ENCODE results near the gene DTNB.

DNA sequence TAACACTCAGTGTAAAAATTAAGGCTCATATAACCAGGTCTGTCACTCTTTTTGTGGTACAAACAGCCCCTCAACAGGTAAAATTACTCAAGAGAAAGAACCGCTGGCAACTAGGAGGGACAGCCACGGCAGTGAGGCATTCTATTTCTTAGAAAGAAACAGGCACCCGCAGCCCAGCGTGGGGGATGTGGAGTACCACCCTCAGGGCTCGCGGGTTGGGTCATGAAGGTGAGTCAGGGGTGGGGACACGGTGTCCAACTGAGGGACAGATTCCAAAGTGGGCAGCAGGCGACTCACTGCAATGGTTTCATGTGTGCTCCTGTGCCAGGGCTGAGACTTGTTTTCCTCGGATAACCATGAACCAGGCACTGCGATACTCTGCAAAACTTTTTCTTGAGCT, 129.4 kb downstream of the DTNB start:
- TF ChIP-seq, protein P1, sequence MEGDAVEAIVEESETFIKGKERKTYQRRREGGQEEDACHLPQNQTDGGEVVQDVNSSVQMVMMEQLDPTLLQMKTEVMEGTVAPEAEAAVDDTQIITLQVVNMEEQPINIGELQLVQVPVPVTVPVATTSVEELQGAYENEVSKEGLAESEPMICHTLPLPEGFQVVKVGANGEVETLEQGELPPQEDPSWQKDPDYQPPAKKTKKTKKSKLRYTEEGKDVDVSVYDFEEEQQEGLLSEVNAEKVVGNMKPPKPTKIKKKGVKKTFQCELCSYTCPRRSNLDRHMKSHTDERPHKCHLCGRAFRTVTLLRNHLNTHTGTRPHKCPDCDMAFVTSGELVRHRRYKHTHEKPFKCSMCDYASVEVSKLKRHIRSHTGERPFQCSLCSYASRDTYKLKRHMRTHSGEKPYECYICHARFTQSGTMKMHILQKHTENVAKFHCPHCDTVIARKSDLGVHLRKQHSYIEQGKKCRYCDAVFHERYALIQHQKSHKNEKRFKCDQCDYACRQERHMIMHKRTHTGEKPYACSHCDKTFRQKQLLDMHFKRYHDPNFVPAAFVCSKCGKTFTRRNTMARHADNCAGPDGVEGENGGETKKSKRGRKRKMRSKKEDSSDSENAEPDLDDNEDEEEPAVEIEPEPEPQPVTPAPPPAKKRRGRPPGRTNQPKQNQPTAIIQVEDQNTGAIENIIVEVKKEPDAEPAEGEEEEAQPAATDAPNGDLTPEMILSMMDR (IDR thresholded peaks at IDR 0.05; ENCODE audit: extremely low read depth in 1 of 2, insufficient read depth in 1 of 2, low read depth in 1 of 2, low read length in 2 of 2): no peak
- no peak for TF ChIP-seq POLR2A (IDR thresholded peaks at IDR 0.05; ENCODE audit: low read depth, low read length)
- TF ChIP-seq JUN (IDR thresholded peaks at IDR 0.05; ENCODE audit: borderline replicate concordance, insufficient read depth, insufficient read length, low read depth): no peak
- TF ChIP-seq EZH2 (IDR thresholded peaks at IDR 0.05; ENCODE audit: borderline replicate concordance, low read depth, low read length, severe bottlenecking): no peak
